CD4-positive, alpha-beta T cell treated with Interleukin-6 at 100 ng/mL for 8 hours (primary cell): Measurements from ENCODE around the gene VPREB3.

Experiments used
- DNase-seq: peaks from one replicate; pipeline ENCODE4 v3.0.0-alpha.2; 2020; ENCODE audit warnings: mixed read lengths, low spot score

VPREB3 gene

DNA sequence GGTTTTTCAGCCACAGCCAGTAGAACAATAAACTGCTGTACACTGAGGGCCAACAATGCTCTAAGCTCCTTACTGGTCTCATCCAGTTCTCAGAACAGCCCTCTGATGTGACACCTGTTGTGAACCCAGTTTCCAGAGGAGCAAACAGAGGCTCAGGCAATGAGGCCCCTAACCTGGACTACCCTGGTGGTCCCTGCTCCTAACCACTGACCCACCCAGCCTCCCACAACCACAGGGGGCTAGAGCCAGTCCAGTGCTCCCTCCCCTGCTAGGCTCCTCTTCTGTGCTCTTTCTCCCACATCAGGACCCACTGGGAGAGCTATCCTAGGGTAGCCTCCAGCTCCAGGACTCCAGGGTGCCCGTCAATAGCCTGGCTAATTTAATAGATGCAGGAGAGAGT is 28.5 kb upstream of the VPREB3 start:
- DNase-seq, result no peak

DNA sequence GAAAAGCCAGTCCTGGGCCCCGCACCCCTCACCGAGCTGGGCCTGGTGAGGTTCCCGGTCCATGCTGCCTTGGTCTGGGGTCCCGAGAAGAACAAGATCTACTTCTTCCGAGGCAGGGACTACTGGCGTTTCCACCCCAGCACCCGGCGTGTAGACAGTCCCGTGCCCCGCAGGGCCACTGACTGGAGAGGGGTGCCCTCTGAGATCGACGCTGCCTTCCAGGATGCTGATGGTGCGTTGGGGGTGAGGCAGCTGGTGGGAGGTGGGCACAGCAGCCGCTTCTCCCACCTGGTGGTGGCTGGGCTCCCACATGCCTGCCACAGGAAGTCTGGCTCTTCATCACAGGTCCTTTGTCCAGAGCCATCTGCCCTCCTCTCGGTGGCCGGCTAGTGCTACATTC is 28.0 kb upstream of the VPREB3 start:
- no peak for DNase-seq

DNA sequence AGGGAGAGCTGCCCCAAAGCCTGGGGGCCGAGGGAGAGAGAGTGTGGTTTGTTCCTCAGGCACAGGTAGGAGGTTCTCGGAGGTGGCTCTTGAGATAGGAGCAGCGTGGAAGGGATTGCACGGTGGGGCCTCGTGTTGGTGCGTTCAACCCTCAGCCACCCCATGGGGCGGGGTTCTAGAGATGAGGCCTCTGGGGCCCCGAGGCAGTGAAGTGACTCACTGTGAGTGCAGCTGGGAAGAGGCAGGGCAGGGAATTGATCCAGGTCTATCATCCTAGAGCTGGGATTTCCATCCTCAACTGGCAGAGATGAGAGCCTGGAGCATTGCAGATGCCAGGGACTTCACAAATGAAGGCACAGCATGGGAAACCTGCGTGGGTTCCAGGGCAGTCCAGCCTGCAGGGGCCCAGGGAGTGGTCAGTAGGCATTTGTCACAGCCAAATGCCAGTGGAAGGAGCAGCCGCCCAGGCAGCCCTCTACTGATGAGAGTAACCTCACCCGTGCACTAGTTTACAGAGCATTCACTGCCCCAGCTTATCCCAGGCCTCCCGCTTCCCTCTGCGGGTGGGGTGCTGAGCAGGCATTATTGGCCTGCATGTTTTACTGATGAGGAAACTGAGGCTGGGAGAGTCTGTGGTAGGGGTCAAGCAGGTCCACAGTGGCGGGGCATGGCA is 27.4 kb upstream of the VPREB3 start:
- DNase-seq, result no peak

DNA sequence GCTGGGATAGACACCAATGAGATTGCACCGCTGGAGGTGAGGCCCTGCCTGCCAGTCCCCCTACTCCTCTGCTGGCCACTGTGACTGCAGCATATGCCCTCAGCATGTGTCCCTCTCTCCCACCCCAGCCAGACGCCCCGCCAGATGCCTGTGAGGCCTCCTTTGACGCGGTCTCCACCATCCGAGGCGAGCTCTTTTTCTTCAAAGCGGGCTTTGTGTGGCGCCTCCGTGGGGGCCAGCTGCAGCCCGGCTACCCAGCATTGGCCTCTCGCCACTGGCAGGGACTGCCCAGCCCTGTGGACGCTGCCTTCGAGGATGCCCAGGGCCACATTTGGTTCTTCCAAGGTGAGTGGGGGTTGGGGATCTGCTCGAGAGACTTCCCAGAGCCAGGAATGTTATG is 26.8 kb upstream of the VPREB3 start:
- DNase-seq, result no peak

DNA sequence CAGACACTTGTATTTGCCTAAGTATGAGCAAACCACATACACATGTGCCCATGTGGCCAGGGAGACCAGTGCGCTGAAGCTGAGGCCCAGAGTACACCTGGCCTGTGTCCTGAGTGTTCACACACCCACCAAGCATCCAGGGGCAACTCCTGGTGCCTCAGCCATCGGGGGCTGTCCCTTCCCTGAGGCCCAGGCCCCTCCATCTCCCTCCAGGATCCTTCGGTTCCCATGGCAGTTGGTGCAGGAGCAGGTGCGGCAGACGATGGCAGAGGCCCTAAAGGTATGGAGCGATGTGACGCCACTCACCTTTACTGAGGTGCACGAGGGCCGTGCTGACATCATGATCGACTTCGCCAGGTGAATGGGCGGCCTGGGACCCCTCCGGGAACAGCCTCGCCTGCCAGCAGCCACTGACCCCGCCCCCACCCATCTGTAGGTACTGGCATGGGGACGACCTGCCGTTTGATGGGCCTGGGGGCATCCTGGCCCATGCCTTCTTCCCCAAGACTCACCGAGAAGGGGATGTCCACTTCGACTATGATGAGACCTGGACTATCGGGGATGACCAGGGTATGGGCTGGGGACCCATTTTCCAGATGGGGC is 26.0 kb upstream of the VPREB3 start:
- DNase-seq, result no peak

DNA sequence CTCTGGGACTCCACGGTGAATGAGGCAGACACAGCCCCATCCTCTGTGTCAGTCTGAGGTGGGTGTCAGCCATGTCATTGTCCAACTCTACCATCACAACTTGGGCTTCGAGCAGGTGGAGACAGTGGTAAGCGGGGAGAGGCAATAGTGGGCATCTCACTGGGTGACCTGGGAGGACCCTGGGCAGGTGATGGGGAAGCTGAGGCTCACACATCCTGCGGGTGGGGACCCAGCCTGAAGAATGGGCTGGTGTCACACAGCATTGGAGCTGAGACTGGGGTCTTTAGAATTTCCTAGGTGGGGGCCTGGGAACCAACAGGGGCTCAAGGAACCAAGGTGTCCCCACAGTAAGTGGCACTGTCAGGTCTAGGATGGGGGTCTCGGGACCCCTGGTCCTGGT is 25.5 kb upstream of the VPREB3 start:
- no peak for DNase-seq

DNA sequence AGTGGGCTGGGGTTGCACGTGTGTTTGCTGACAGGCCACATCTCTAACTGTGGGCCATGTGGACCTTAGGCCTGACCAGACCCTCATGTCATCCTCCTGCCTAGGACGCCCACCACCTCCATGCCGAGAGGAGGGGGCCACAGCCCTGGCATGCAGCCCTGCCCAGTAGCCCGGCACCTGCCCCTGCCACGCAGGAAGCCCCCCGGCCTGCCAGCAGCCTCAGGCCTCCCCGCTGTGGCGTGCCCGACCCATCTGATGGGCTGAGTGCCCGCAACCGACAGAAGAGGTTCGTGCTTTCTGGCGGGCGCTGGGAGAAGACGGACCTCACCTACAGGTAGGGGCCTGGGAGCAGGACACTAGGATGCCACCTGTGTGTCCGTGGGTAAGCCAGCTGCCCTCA is 24.9 kb upstream of the VPREB3 start:
- DNase-seq, result no peak

DNA sequence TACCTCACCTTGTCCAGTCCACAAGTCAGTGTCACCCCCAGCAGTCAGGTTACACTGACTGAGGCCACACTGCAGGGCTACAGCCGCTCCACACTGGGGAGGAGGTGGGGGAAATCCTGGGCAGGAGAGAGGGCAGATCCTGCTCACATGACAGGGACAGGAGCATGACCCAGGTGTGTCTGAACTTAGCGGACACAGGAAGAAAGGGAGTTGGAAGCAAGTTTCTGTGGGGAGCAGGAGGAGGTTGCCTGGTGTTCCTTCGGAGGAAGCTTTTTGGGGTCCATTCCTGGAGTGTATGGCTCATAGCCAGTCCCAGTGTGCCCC is 24.3 kb upstream of the VPREB3 start:
- no peak for DNase-seq

DNA sequence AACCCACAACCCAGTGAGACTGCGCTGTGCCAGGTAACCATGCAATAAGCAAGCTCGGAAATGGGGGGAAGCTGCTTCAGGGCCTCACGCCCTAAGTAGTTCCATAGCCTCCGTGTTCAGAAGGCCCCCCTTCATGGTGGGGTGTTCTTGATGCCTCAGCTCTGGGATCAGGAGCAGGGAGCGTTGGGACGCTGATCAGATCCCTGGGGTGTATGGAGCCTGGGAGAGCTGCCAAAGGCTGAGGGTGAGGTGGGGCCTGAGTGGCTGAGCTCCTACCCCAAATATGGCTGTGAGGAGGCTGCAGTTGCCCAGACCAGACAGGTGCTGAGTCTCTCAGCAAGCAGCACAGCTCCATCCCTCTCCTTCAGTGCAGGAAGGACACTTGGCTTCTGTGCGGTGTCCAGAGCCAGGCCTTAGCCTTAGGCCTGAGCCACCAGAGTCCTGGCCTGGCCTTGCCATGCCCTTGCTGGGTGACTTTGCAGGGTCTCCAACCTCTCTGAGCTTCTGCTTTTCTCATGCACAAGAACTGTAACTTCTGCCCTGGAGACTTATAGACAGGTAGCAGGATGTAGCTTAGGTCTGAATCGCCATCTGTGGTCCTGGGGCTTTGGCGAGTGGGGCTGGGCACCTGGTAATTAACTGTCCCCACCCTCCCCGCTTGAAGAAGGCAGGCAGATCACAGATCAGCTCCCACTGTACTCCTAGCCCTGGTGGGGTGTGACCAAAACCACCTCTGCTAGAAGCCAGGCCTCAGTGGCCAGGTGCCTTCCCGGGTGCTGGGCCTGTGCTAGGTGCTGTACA is 23.8 kb upstream of the VPREB3 start:
- no peak for DNase-seq

DNA sequence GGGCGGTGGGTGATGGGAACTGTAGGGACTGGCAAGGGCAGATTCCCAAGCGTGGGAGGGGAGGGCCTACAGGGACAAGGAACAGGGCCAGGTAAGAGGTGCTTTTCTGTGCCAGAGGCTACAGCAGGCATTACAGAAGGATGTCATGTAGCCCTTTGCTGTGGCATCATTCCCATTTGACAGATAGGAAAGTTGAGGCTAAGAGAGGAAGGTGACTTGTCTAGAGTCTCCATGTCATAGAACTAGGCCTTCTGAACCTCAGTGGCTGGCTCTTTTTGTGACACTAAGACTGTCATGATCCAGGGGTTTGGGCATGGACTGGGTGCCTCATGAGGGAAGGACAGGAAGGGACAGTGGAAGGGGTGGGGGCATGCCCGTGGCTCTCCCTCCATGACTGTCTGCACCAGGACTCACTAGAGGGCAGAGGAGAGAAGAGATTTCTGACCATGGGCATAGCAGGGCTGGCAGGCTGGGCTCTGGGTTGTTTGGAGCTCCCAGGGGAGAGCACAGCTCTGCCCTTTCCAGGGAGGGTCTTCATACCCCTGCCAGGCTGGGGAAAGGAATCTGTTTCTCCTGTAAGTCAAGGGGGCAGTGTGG is 21.7 kb upstream of the VPREB3 start:
- DNase-seq, result no peak

DNA sequence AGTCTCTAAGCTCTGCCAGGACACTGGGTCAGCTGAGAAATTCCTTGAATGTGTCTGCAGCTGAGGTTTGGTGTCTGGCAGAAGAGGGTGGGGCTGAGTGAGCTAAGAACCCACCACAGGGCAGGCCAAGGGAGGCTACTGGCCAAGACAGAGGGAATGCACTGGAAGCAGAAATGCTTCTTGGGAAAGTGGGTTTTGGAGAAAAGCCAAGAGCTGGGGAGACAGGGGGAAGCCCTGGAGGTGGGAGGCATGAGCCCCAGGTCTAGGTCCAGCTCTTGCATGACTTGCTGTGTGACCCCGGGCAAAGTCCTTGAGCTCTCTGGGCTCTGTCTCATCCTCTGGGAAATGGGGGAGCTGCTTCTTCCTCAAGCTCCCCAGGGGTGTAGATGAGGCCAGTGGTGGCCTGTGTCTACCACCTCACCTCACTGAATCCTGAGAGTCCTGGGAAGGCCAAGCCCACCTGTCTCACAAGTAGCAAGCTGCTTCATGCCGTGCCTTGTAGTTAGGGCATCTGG is 20.8 kb upstream of the VPREB3 start:
- DNase-seq, result no peak

DNA sequence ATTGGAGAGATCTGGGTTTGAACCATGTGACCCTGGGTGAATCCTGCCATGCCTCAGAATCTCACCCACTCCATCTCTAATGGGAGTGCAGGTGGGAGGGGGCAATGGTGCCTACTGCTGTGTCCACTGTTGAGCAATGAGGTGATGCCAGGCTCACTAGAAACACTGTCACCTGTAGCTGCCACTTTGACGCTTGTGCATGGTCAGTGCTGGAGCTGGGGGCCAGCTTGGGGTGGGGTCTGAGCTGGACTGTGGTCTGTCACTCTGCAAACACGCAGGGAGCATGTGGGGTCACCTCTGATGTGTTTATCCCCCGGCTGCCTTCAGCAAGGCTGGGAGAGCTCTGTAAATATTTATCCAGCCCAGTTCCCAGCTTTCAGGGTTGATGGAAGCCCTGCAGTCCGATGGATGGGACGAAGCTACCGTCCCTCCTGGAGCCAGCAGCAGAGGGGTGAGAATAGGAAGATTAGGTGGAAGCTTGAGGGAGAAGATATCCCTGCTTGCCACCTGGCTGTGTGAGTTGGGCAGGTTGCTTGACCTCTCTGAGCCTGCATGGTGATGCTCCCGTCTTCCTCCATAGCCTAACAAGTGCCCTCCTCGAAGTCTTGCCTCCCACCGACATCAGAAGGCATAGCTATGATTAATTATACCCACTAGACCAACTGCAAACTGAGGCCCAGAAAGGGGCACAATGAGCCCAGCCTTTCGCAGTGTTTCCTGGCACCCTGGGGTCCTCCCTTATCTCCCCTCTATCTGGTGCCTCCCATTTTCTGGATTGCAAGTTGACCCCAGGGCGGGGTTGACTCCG is 20.1 kb upstream of the VPREB3 start:
- no peak for DNase-seq

DNA sequence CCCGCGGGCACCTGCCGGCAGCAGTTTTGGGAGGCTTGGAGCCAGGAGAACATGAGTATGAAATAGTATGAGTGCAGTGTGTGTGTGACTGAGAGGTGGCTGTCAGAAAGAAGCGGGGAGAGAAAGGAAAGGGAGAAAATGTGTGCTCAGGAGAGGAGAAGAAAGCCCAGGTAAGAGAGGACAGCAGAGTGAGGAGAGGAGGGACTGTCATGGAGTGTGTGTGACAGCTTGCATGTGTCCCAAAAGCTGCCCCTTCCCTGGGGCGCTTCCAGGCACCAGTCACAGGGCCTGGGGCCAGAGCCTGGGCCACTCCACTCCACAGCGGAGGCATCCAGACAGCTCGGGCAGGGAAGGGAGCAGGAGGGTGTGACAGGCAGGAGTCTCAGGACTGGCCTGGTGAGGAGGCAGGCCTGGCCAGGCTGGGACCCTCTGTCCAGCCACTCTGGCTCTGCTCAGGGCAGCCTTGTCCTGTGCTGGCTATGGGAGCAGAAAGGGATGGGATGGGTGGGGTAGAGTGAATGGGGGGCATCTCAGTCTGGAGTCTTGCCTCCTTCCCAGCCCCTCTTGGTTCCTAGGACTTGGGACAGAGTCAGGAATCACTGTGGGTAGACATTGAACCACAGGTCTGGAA is 19.4 kb upstream of the VPREB3 start:
- no peak for DNase-seq

DNA sequence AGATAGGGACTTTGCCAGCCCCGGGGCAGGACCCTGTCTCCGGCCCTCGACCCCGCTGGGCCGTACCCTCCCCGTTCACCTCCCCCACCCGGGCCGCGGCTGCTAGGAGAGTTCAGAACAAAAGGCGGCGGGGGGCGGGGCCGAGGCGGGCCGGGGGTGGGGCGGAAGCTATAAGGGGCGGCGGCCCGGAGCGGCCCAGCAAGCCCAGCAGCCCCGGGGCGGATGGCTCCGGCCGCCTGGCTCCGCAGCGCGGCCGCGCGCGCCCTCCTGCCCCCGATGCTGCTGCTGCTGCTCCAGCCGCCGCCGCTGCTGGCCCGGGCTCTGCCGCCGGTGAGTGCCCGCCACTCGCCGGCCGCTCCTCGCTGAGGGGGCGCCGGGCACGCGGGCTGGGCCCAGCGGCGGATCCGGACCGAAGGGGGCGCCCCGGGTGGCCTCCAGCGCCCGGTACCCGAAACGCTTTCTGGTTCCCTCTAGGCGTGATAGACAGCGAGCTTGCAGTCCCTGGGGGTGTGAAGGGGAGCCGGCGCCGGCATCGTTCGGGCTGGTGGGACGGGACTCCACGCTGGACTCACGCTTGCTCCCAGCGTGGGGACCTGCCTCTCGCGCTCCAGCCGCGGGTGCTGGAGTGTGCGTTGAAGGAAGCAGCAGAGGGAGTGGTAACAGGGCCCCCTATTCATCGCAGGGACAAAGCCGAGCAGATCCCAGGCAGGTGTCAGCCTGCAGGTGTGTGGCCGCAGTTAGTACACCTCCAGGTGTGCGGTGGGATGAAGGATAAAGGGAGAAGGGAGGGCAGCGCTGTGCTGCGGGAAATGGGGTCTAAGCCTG is 18.6 kb upstream of the VPREB3 start, which contains the start of gene MMP11:
Gene MMP11, plus strand, starts transcription at position 201 of the 825 bp plus-strand sequence. Its CDS starts 22 bp downstream, at position 223.
- DNase-seq, result peak; percentile 65

DNA sequence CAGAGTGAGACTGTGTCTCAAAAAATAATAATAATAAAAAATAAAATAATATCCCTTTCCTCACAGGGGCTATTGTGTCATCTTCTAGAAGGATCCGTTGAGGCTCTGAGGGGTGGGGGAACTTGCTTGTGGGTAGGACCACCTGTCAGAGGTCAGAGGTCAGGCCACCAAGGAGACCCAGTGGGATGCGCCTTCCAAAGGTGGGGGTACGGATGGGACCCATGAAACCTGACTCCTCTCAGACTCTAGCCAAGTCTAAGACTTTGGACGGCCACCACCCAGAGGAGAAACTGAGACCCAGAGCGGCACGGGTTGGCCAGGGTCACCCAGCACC is 18.1 kb upstream of the VPREB3 start:
- DNase-seq, result no peak

DNA sequence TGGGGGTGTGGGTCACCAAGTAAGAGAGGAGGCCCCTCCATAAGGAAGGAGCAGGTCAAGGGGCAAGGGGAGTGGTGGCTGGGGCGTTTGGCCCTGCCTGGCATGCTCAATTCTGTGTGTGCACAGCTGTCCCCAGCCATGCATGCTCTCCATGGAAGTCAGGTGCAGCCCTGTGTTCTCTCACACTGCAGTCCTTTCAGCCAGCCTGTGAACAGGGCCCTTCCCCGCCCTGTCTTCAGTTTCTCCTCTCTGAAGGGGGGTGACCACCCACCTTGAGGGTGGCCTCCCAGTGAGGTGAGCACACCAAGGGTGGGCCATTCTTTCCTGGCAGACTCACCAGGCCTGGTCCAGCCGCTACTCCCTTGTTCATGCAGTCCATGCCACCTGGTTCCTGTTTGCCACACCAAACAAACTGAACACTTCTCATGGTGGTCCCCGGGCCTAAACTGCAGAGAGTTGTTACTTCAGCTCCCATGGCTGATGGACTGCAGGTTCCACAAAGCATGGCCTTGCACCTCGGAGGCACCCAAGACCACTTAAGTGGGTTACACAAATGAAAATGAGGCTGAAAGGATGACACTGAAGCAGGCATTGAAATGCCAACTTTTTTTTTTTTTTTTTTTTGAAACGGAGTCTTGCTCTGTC is 15.2 kb upstream of the VPREB3 start:
- DNase-seq, result no peak

DNA sequence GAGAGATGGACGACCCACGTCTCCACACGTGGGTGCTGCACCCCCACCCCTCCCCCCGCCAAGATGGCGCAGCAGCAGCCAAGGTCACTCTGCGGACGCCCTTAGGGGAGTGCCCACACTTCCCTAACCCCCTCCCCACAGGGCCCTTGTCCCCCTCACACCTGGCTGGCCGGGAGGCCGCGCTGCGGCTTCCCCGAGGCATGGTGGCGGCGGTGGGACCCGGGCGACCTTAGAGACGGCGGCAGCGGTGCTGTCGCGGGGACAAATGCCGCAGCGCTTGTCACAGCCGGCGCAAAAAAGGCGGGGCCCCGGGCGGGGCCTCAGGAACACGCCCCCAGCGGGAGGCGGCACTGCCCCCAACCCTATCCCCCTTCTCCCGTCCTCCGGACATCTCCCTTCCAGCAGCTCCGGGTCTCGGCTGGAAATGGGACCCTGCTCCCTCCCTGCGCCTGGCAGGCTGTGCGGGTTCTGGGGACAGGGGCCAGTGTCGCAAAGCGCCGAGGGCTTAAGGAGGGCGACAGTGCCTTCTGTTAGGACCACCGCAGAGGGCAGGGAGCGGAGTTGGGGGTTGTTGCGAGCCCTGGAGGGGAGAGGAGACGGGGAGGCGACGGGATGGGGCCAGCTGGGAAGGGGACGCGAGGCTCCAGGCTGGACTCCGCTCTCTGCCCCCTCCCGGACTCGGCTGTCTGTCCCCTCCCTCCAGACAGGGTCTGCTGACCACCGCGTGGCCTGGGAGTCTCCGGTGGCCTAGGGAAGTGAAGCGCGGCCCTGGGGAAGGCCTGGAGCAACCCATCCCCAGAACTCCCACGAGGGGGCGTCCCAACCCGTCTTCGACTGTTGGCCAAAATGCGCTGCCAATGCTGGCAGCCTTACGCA is 13.7 kb upstream of the VPREB3 start, which contains the start of gene CHCHD10:
Gene CHCHD10, minus strand, starts transcription at position 300 of the 876 bp plus-strand sequence. Its CDS starts 98 bp downstream, at position 202.
- DNase-seq, result peak; percentile 70

DNA sequence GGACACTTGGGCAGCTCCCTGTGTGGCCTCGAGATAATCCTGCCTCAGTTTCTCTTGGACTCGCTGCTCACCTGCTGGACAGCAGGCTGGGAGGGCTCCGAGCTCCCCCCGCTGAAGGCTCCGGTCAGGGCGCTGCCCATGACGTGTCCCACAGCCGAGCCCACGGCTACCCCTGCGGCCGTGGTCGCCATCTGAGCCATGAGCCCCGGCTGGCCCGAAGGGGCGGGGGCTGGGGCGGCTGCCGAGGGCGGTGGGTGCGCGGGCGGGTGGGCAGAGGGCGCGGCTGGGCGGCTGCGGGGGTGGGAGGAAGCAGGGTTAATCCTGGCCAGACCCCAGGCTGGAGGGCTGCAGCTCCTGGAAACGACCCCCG is 13.1 kb upstream of the VPREB3 start:
- no peak for DNase-seq
